Measurements from ENCODE around the gene PDE4D. TPM values are rescaled to one million over a fixed set of nuclear protein-coding genes. Genes with fewer than 3 reads are reported as not detected.

The PDE4D gene
- total RNA-seq, 1 donor, result 19.9 TPM

DNA sequence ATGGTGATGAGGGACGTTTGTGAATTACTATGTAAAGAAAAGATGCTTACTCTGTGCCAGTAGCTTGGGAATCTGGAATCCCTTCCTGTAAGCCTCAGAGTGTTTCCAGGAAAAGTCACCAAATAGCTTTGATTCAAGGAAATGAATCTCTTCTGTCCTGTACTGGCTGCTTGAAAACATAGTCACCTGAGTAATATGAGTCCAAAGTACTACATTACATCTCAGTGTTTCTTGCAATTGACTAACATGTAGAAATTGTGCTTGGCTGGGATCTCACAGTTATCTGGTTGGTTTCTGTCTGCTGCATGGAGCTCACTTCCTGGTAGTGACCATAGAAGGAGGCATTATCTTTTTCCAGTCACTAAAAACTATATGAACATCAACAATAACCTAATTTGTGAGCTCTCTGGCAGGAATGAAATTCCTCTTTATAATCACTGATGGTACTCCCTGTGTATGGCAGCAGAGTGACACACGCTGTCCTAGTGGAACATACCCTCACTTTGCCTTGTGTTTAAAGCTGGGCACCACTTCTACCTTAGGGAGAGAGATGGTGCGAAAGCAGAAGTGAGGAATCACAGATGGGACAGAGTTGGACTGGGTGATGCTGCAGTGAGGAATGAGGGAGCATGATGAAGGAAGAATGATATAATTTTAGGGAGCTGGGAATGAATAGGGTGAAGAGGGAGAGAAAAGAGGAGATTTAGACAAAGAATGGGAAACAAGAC is 742.2 kb downstream of the PDE4D start:
- H3K27ac ChIP-seq (ENCODE audit: low read depth, low read length), result no peak overlapping the region
- no peaks in the 10 kb centered on the region for H3K27me3 ChIP-seq (ENCODE audit: insufficient read depth, low read length)
- H3K4me3 ChIP-seq (ENCODE audit: insufficient read depth, low read length), result no peak overlapping the region
- H3K4me1 ChIP-seq (ENCODE audit: insufficient read depth, low read length), result no peaks in the 10 kb centered on the region
- no peaks in the 10 kb centered on the region for H3K36me3 ChIP-seq (ENCODE audit: insufficient read depth, low read length)
- TF ChIP-seq, protein P1, sequence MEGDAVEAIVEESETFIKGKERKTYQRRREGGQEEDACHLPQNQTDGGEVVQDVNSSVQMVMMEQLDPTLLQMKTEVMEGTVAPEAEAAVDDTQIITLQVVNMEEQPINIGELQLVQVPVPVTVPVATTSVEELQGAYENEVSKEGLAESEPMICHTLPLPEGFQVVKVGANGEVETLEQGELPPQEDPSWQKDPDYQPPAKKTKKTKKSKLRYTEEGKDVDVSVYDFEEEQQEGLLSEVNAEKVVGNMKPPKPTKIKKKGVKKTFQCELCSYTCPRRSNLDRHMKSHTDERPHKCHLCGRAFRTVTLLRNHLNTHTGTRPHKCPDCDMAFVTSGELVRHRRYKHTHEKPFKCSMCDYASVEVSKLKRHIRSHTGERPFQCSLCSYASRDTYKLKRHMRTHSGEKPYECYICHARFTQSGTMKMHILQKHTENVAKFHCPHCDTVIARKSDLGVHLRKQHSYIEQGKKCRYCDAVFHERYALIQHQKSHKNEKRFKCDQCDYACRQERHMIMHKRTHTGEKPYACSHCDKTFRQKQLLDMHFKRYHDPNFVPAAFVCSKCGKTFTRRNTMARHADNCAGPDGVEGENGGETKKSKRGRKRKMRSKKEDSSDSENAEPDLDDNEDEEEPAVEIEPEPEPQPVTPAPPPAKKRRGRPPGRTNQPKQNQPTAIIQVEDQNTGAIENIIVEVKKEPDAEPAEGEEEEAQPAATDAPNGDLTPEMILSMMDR (IDR thresholded peaks at IDR 0.05; ENCODE audit: extremely low read depth, low read depth, low read length), result no peak
- H3K9me3 ChIP-seq (ENCODE audit: low read depth, low read length), result no peaks in the 10 kb centered on the region
- no peaks in the 10 kb centered on the region for H4K20me1 ChIP-seq (ENCODE audit: insufficient read depth, low read length)
- no peaks in the 10 kb centered on the region for H3K79me2 ChIP-seq (ENCODE audit: insufficient read depth, low read length)
- no peak overlapping the region for H3K4me2 ChIP-seq (ENCODE audit: insufficient read depth, low read length)
- H2AFZ ChIP-seq (ENCODE audit: low read length), result no peak overlapping the region
- no peak for DNase-seq (ENCODE audit: insufficient read length, low spot score, missing footprints)

DNA sequence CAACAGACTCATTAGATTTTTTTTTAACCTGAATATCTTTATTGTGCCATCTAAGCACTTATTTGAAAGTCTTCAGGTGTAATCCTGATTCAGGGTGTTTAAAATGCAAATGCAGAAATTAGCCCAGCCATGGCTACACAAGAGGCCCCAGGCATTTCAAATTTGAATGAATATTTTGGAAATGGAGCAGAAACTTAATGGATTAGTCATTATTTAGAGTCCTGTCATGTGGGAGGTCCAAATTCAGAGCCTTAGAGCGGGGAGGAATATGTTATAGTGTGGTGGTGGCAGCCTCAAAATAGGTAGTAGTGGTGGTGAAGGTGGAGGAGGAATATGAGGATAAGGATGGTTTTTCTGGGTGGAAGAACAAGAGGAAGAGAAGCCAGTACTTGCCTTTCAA is 743.7 kb downstream of the PDE4D start:
- H3K4me2 ChIP-seq (ENCODE audit: insufficient read depth, low read length), result no peak overlapping the region
- TF ChIP-seq, protein P1 (IDR thresholded peaks at IDR 0.05; ENCODE audit: extremely low read depth, low read depth, low read length), result no peak
- no peaks in the 10 kb centered on the region for H3K79me2 ChIP-seq (ENCODE audit: insufficient read depth, low read length)
- no peak overlapping the region for H3K27ac ChIP-seq (ENCODE audit: low read depth, low read length)
- H4K20me1 ChIP-seq (ENCODE audit: insufficient read depth, low read length), result no peaks in the 10 kb centered on the region
- no peak overlapping the region for H2AFZ ChIP-seq (ENCODE audit: low read length)
- no peak overlapping the region for H3K4me3 ChIP-seq (ENCODE audit: insufficient read depth, low read length)
- H3K36me3 ChIP-seq (ENCODE audit: insufficient read depth, low read length), result no peaks in the 10 kb centered on the region
- H3K9me3 ChIP-seq (ENCODE audit: low read depth, low read length), result no peaks in the 10 kb centered on the region
- no peaks in the 10 kb centered on the region for H3K4me1 ChIP-seq (ENCODE audit: insufficient read depth, low read length)
- no peak for DNase-seq (ENCODE audit: insufficient read length, low spot score, missing footprints)
- no peaks in the 10 kb centered on the region for H3K27me3 ChIP-seq (ENCODE audit: insufficient read depth, low read length)

DNA sequence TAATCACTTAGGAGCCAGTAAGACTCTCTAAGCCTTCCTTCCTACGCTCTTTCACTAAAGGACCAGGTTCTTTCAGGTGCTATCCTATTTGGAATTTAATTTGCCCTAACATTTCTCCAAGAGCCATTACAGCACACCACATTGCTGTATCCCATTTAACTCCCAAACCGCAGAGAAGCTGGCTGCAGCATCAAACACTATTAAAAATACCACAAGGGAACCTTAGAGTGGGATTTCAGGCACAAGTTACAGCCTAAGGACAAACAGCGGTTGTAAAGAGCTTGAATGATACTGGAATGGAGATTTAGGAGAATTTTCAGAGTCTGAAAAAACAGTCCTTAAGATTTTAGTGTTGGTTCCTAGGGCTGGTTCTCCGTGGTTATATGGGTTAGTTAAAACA is 744.3 kb downstream of the PDE4D start:
- Histone ChIP-seq H2AFZ (ENCODE audit: low read length) (no peak overlapping the region), H3K27ac (ENCODE audit: low read depth, low read length) (no peak overlapping the region), H3K4me1 (ENCODE audit: insufficient read depth, low read length) (no peaks in the 10 kb centered on the region), H3K4me2 (ENCODE audit: insufficient read depth, low read length) (no peak overlapping the region), H4K20me1 (ENCODE audit: insufficient read depth, low read length) (no peaks in the 10 kb centered on the region), H3K9me3 (ENCODE audit: low read depth, low read length) (no peaks in the 10 kb centered on the region), H3K36me3 (ENCODE audit: insufficient read depth, low read length) (no peaks in the 10 kb centered on the region), H3K79me2 (ENCODE audit: insufficient read depth, low read length) (no peaks in the 10 kb centered on the region), H3K4me3 (ENCODE audit: insufficient read depth, low read length) (no peak overlapping the region), H3K27me3 (ENCODE audit: insufficient read depth, low read length) (no peaks in the 10 kb centered on the region)
- TF ChIP-seq, protein P1 (IDR thresholded peaks at IDR 0.05; ENCODE audit: extremely low read depth, low read depth, low read length), result no peak
- DNase-seq (ENCODE audit: insufficient read length, low spot score, missing footprints), result no peak

- Histone ChIP-seq H3K27me3 (ENCODE audit: insufficient read depth, low read length) (no peaks in the 10 kb centered on the region), H4K20me1 (ENCODE audit: insufficient read depth, low read length) (no peaks in the 10 kb centered on the region), H3K4me3 (ENCODE audit: insufficient read depth, low read length) (no peak overlapping the region), H3K4me2 (ENCODE audit: insufficient read depth, low read length) (no peak overlapping the region), H2AFZ (ENCODE audit: low read length) (no peak overlapping the region), H3K4me1 (ENCODE audit: insufficient read depth, low read length) (no peaks in the 10 kb centered on the region), H3K79me2 (ENCODE audit: insufficient read depth, low read length) (no peaks in the 10 kb centered on the region), H3K36me3 (ENCODE audit: insufficient read depth, low read length) (no peaks in the 10 kb centered on the region), H3K27ac (ENCODE audit: low read depth, low read length) (no peak overlapping the region), H3K9me3 (ENCODE audit: low read depth, low read length) (no peaks in the 10 kb centered on the region)
- TF ChIP-seq, protein P1 (IDR thresholded peaks at IDR 0.05; ENCODE audit: extremely low read depth, low read depth, low read length), result no peak
- DNase-seq (ENCODE audit: insufficient read length, low spot score, missing footprints), result no peak
Observed at GRCh38 chr5:59146729-59147128, 746.8 kb downstream of the PDE4D start.

All from osteoblast (primary cell).